Epidermal melanocyte (primary cell): ENCODE data around the gene SMARCA5.
A peak's percentile ranks its signal among the peaks of the same experiment; 100 is the strongest.

Experiments used
- DNase-seq: peaks from one replicate; pipeline ENCODE4 v3.0.0; 2011; ENCODE audit warnings: low spot score; ENCODE audit not compliant: insufficient read length

The SMARCA5 gene

GRCh38 chr4:143531788-143532491 is 18.4 kb downstream of the SMARCA5 start:
- no peak for DNase-seq

GRCh38 chr4:143538979-143539669 is 25.6 kb downstream of the SMARCA5 start:
- DNase-seq: no peak

- DNase-seq: no peak
These were observed 26.1 kb downstream of the SMARCA5 start for GRCh38 chr4:143539670-143540023.

GRCh38 chr4:143549928-143550327 is 36.4 kb downstream of the SMARCA5 start:
- DNase-seq: no peak

- no peak for DNase-seq
These were observed 41.5 kb downstream of the SMARCA5 start for GRCh38 chr4:143554728-143555597.

GRCh38 chr4:143555676-143556075 is 42.2 kb downstream of the SMARCA5 start:
- DNase-seq: no peak

- DNase-seq: no peak
These were observed 44.8 kb downstream of the SMARCA5 start for GRCh38 chr4:143558286-143558685.

- DNase-seq: peak; percentile 33
These were observed 45.6 kb downstream of the SMARCA5 start for GRCh38 chr4:143558823-143559756.

- DNase-seq: no peak
These were observed 46.2 kb downstream of the SMARCA5 start for GRCh38 chr4:143559757-143560147.

GRCh38 chr4:143564472-143564871 is 51.0 kb downstream of the SMARCA5 start:
- DNase-seq: no peak

GRCh38 chr4:143575331-143575730 is 61.8 kb downstream of the SMARCA5 start:
- no peak for DNase-seq

GRCh38 chr4:143581331-143581946 is 67.9 kb downstream of the SMARCA5 start:
- DNase-seq: no peak

GRCh38 chr4:143585548-143585947 is 72.0 kb downstream of the SMARCA5 start:
- no peak for DNase-seq

GRCh38 chr4:143586080-143586479 is 72.6 kb downstream of the SMARCA5 start:
- DNase-seq: no peak

GRCh38 chr4:143587703-143588102 is 74.2 kb downstream of the SMARCA5 start:
- no peak for DNase-seq

- no peak for DNase-seq
These were observed 83.8 kb downstream of the SMARCA5 start for GRCh38 chr4:143597276-143597675.

GRCh38 chr4:143598816-143599215 is 85.3 kb downstream of the SMARCA5 start:
- no peak for DNase-seq

GRCh38 chr4:143599827-143600226 is 86.3 kb downstream of the SMARCA5 start:
- DNase-seq: no peak

GRCh38 chr4:143606480-143606879 is 93.0 kb downstream of the SMARCA5 start:
- DNase-seq: no peak
